Endothelial cell of umbilical vein (primary cell): Measurements from ENCODE around the gene CALY. TPM values are rescaled to one million over a fixed set of nuclear protein-coding genes. Genes with fewer than 3 reads are reported as not detected.
A peak's percentile ranks its signal among the peaks of the same experiment; 100 is the strongest.

ENCODE experiments used
- BruUV-seq: library from RNA; stranded (reverse); fragments of 400-500 nt; replicated peaks from 2 replicates; lab custom pipeline; 2021; lab: Mats Ljungman, UMichigan
- CTCF ChIA-PET: fragments of 300-600, 350-600 bp; sonication (Branson Sonifier 250); formaldehyde crosslinking; loops from one replicate; lab custom pipeline; 2021; ENCODE audit warnings: antibody characterized with exemption, inconsistent platforms; lab: Charles Lee
- POLR2A ChIA-PET: fragments of 300-600, 350-600 bp; sonication (Branson Sonifier 250); formaldehyde crosslinking; loops from one replicate; lab custom pipeline; 2021; ENCODE audit warnings: antibody characterized with exemption, inconsistent platforms; lab: Charles Lee
- DNase-seq: peaks from one replicate; pipeline ENCODE4 v3.0.0-alpha.2; 2011; ENCODE audit warnings: low read depth, low spot score
- FAIRE-seq: peaks from 2 replicates; lab custom pipeline; 2011; peaks lifted over from hg19 to GRCh38; lab: Jason Lieb, UNC
- H2AFZ ChIP-seq: 2 replicates; pipeline ENCODE4 v1.6.0; 2012; ENCODE audit warnings: low read depth, low read length, control low read depth, inconsistent platforms
- H3K27ac ChIP-seq: 2 replicates; pipeline ENCODE4 v1.5.1; 2011; ENCODE audit warnings: low read depth, mild to moderate bottlenecking, control low read depth, low read length, moderate library complexity; ENCODE audit not compliant: insufficient read depth
- H3K27me3 ChIP-seq, 2 experiments: 2 replicates each; pipeline versions ENCODE4 v1.6.0 to v1.6.1; 2011; ENCODE audit warnings: low read length in 2 of 2, mixed read lengths in 1 of 2; ENCODE audit not compliant: control insufficient read depth in 2 of 2, insufficient read depth in 2 of 2
- H3K36me3 ChIP-seq, 2 experiments: 2 replicates in 1 of 2; 3 replicates in 1 of 2; pipeline ENCODE4 v1.5.1; 2011; ENCODE audit warnings: low read length in 2 of 2, mild to moderate bottlenecking in 1 of 2, moderate library complexity in 1 of 2; ENCODE audit not compliant: control insufficient read depth in 2 of 2, insufficient read depth in 2 of 2; ENCODE audit errors: extremely low read depth in 1 of 2
- H3K4me1 ChIP-seq: 3 replicates; pipeline ENCODE4 v1.5.1; 2011; ENCODE audit warnings: mild to moderate bottlenecking, low read length; ENCODE audit not compliant: control insufficient read depth, insufficient read depth; ENCODE audit errors: extremely low read depth
- H3K4me2 ChIP-seq: 2 replicates; pipeline ENCODE4 v1.6.1; 2011; ENCODE audit warnings: low read length, control low read depth, mixed read lengths; ENCODE audit not compliant: insufficient read depth
- H3K4me3 ChIP-seq, 3 experiments: fragments of 200-600 bp in 1 of 3; sonication (generic), shearing (Covaris generic) in 1 of 3; replicated peaks in 1 of 3; 2 replicates each; pipeline ENCODE4 v1.5.1; 2011 to 2016; ENCODE audit warnings: control low read depth in 3 of 3, low read length in 3 of 3, mild to moderate bottlenecking in 2 of 3, inconsistent platforms in 1 of 3, low read depth in 1 of 3, moderate library complexity in 1 of 3; ENCODE audit not compliant: insufficient read depth in 1 of 3
- H3K79me2 ChIP-seq: 2 replicates; pipeline ENCODE4 v1.6.0; 2012; ENCODE audit warnings: low read length, inconsistent platforms; ENCODE audit not compliant: control insufficient read depth, insufficient read depth
- H3K9ac ChIP-seq: replicated peaks from 2 replicates; pipeline ENCODE3; 2011; ENCODE audit warnings: low read length, control low read depth; ENCODE audit not compliant: insufficient read depth; ENCODE audit errors: extremely low read depth
- H3K9me1 ChIP-seq: replicated peaks from 3 replicates; pipeline ENCODE4 v1.6.0; 2011; ENCODE audit warnings: mild to moderate bottlenecking, low read length; ENCODE audit not compliant: control insufficient read depth, insufficient read depth; ENCODE audit errors: extremely low read depth
- H3K9me3 ChIP-seq: replicated peaks from 2 replicates; pipeline ENCODE4 v1.5.1; 2012; ENCODE audit warnings: low read length, inconsistent platforms; ENCODE audit not compliant: control insufficient read depth, insufficient read depth
- H4K20me1 ChIP-seq: replicated peaks from 2 replicates; pipeline ENCODE3; 2011; ENCODE audit warnings: mild to moderate bottlenecking, low read length; ENCODE audit not compliant: control insufficient read depth, insufficient read depth; ENCODE audit errors: extremely low read depth
- EZH2 ChIP-seq: IDR thresholded peaks from 2 replicates; pipeline ENCODE4 v1.6.1; 2012; ENCODE audit warnings: borderline replicate concordance, low read depth, mild to moderate bottlenecking, moderate library complexity, low read length, inconsistent platforms; ENCODE audit not compliant: severe bottlenecking
- FOS ChIP-seq: IDR thresholded peaks from 2 replicates; pipeline ENCODE4 v1.6.1; 2011; ENCODE audit warnings: mild to moderate bottlenecking, low read length, moderate library complexity, borderline replicate concordance; ENCODE audit not compliant: insufficient read depth
- GATA2 ChIP-seq: IDR thresholded peaks from 2 replicates; pipeline ENCODE4 v1.7.0; 2011; ENCODE audit warnings: low read depth, mild to moderate bottlenecking, moderate library complexity, mixed read lengths, low read length; ENCODE audit not compliant: insufficient read length, insufficient read depth
- MYC ChIP-seq: IDR thresholded peaks from one replicate; pipeline ENCODE4 v1.6.1; 2011; ENCODE audit warnings: mild to moderate bottlenecking, low read depth, low read length
- POLR2A ChIP-seq: IDR thresholded peaks from 2 replicates; pipeline ENCODE4 v1.6.1; 2012; ENCODE audit warnings: low read depth, mild to moderate bottlenecking, control low read depth, low read length
- POLR2AphosphoS5 ChIP-seq: IDR thresholded peaks from 2 replicates; pipeline ENCODE4 v1.6.1; 2012; ENCODE audit warnings: low read depth, mild to moderate bottlenecking, control low read depth, low read length, moderate library complexity; ENCODE audit not compliant: insufficient read depth
- dilution Hi-C: fragments of 300-500 bp; cut with MboI; formaldehyde crosslinking; loops from one replicate; pipeline ENCODE4 v1.15.0; 2019; ENCODE audit warnings: low sequenced_read_pairs; ENCODE audit not compliant: extremely low pct_ligation_motif_present
- intact Hi-C: fragments of 100-400 bp; cut with micrococcal nuclease; formaldehyde crosslinking; loops from one replicate; pipeline ENCODE4 v1.10.0; 2022
- polyA plus RNA-seq, 4 experiments: library from polyadenylated mRNA; depleted of rRNA in 3 of 4; stranded (reverse) in 3 of 4; unstranded in 1 of 4; fragments of >200 nt; gene quantifications; 2 replicates each; pipeline versions ENCODE4 v1.2.1 to v1.2.3, GENCODE V29; 2011 to 2012; ENCODE audit warnings: missing spikeins in 1 of 4
- total RNA-seq: library from RNA; stranded (reverse); gene quantifications from 2 replicates; pipeline ENCODE4 v1.2.3, GENCODE V29; 2021
- TF ChIP-seq, protein P1 (sequence below), 2 donors: IDR thresholded peaks; 1 replicate in 1 of 2; 2 replicates in 1 of 2; pipeline ENCODE4 v1.5.1; 2011; ENCODE audit warnings: low read length in 2 of 2, mild to moderate bottlenecking in 2 of 2, moderate library complexity in 2 of 2, control low read depth in 1 of 2, inconsistent platforms in 1 of 2, low read depth in 1 of 2; ENCODE audit not compliant: insufficient read depth in 1 of 2; ENCODE audit errors: extremely low read depth in 1 of 2
- TF ChIP-seq, protein P2 (sequence below): IDR thresholded peaks from 2 replicates; pipeline ENCODE4 v1.6.1; 2011; ENCODE audit not compliant: insufficient read depth, insufficient read length

The CALY gene
- total and polyA plus RNA-seq, 2 donors (not counting 3 experiments of a cell fraction or from before 2014, with no cell fraction given), result not detected

DNA sequence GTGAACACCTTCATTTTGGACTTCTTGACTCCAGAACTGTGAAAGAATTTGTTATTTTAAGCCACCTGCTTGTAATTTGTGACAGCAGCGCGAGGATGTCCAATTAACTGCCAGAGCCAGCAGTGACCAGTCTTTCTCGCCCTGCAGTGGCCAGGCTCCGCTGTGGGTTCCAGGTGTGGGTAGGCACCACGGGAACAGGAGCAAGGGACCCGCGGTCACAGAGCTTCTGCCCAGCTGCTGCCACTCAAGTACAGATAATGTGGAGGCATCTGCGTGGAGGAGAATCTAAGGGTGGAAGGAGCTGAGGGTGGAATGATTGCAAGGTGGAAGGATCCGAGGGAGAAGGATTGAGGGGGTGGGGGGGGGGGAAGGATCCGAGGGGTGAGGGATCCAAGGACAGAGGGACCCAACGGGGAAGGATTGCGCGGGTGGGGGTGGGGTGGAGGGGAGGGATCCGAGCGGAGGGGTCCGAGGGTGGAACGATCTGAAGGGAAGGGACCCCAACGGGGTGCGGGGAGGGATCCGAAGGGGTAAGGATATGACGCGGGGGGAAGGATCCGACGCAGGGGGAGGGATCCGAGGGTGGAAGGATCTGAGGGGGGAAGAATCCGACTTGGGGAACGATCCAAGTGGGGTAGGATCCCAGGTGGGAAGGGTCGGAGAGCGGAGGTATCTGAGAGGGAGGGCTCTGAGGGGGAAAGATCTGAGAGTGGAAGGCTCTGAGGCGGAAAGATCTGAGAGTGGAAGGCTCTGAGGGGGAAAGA, 3.6 kb downstream of the CALY start:
- peaks cover 26 to 48% of the 10 kb centered on the region in 2 experiments for H3K27me3 ChIP-seq

DNA sequence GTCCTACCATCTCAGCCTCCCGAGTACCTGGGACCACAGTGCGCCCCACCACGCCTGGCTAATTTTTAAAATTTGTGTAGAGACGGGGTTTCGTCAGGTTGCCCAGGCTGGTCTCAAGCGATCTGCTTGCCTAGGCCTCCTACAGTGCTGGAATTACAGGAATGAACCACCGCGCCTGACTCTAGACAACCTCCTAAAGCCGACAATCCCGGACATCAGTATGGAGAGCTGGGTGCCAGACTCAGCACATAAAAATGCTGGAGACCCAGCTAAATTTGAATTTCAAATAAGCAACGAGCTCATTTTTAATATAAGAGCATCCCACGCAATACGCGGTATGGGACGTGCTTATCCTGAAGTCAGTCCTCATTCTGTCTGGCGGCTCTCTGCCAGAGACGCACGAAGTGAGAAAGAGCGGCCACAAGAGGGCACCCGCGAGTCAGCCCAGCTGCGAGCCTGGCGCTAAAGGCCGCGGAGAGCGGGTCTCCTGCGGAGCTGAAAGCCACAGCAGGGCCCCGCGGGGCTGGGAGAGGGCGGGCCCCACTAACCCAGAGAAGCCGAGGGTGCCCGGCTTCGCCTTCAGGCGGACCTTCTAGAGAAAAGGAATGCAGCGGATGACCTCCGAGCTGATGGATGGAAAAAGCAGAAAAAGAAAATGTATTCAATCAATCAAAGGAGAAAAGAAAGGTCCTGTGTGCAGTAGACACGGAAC, 7.0 kb downstream of the CALY start:
- FAIRE-seq (peak; percentile 86), DNase-seq (peak; percentile 77)
- H3K9me1 ChIP-seq, result no peaks in the 10 kb centered on the region
- intact Hi-C loops (loop anchor here (1.0 to 5.0 kb wide), 7 partner anchors 27 to 387 kb away; partner anchors contain the start of genes CFAP46, ECHS1 and MTG1), dilution Hi-C loops (no loop called here)
- H3K9me3 ChIP-seq, result no peaks in the 10 kb centered on the region
- no peak overlapping the region for H3K4me3 ChIP-seq
- H3K36me3 ChIP-seq, result no peaks in the 10 kb centered on the region
- peak overlapping the region; percentile 59 for H2AFZ ChIP-seq
- H3K27ac ChIP-seq, result no peak overlapping the region
- TF ChIP-seq POLR2A (no peak), MYC (no peak), FOS (peak; percentile 67), EZH2 (no peak)
- TF ChIP-seq, protein P1, sequence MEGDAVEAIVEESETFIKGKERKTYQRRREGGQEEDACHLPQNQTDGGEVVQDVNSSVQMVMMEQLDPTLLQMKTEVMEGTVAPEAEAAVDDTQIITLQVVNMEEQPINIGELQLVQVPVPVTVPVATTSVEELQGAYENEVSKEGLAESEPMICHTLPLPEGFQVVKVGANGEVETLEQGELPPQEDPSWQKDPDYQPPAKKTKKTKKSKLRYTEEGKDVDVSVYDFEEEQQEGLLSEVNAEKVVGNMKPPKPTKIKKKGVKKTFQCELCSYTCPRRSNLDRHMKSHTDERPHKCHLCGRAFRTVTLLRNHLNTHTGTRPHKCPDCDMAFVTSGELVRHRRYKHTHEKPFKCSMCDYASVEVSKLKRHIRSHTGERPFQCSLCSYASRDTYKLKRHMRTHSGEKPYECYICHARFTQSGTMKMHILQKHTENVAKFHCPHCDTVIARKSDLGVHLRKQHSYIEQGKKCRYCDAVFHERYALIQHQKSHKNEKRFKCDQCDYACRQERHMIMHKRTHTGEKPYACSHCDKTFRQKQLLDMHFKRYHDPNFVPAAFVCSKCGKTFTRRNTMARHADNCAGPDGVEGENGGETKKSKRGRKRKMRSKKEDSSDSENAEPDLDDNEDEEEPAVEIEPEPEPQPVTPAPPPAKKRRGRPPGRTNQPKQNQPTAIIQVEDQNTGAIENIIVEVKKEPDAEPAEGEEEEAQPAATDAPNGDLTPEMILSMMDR (IDR thresholded peaks at IDR 0.05; ENCODE audit: extremely low read depth in 1 of 2, insufficient read depth in 1 of 2, low read depth in 1 of 2, low read length in 2 of 2), result peak; percentile 93 to 96
- TF ChIP-seq, protein P2, sequence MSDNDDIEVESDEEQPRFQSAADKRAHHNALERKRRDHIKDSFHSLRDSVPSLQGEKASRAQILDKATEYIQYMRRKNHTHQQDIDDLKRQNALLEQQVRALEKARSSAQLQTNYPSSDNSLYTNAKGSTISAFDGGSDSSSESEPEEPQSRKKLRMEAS, result no peak
- BruUV-seq, result no TSS peak
- H3K9ac ChIP-seq, result no peak overlapping the region
- ChIA-PET POLR2A (no interaction called here), CTCF (interaction anchor here (0.8 to 2.4 kb wide), 23 partner anchors 8 to 279 kb away, joined by 3 to 20 read pairs (median 6); partner anchors contain the start of genes FUOM, PAOX and PRAP1)
- H3K27me3 ChIP-seq, result peaks cover 39 to 55% of the 10 kb centered on the region in 2 experiments
- peak overlapping the region; percentile 34 for H3K4me2 ChIP-seq
- no peaks in the 10 kb centered on the region for H4K20me1 ChIP-seq
- no peaks in the 10 kb centered on the region for H3K79me2 ChIP-seq
- peaks cover 2% of the 10 kb centered on the region for H3K4me1 ChIP-seq

More for the DNA sequence above, 3.6 kb downstream of the CALY start:
- no peaks in the 10 kb centered on the region for H3K79me2 ChIP-seq
- dilution Hi-C loops (no loop called here), intact Hi-C loops (no loop called here)
- H4K20me1 ChIP-seq, result no peaks in the 10 kb centered on the region
- H3K4me3 ChIP-seq, result no peak overlapping the region
- H3K4me1 ChIP-seq, result peaks cover 2% of the 10 kb centered on the region
- H3K9ac ChIP-seq, result no peak overlapping the region
- DNase-seq (no peak), FAIRE-seq (no peak)
- no TSS peak for BruUV-seq
- H2AFZ ChIP-seq, result no peak overlapping the region
- H3K9me3 ChIP-seq, result no peaks in the 10 kb centered on the region
- POLR2A ChIA-PET, result no interaction called here
- TF ChIP-seq GATA2 (no peak), POLR2AphosphoS5 (no peak)
- H3K36me3 ChIP-seq, result no peaks in the 10 kb centered on the region
- no peak overlapping the region for H3K27ac ChIP-seq
- no peaks in the 10 kb centered on the region for H3K9me1 ChIP-seq
- no peak overlapping the region for H3K4me2 ChIP-seq
- CTCF ChIA-PET, result no interaction called here
